Suprapubic skin (tissue), 4 donors: Measurements from ENCODE around the gene INPP5A. TPM values are rescaled to one million over a fixed set of nuclear protein-coding genes. Genes with fewer than 3 reads are reported as not detected.
A peak's percentile ranks its signal among the peaks of the same experiment; 100 is the strongest.

ENCODE experiments used
- DNase-seq, 2 donors: peaks; one replicate each; pipeline ENCODE4 v3.0.0-alpha.2; 2019; ENCODE audit warnings: low spot score in 2 of 2
- H3K27ac ChIP-seq: fragments of 200-600 bp; sonication (generic); one replicate; pipeline ENCODE4 v1.5.1; 2019
- H3K27me3 ChIP-seq: fragments of 200-600 bp; sonication (generic); one replicate; pipeline ENCODE4 v1.5.1; 2019
- H3K36me3 ChIP-seq: fragments of 200-600 bp; sonication (generic); one replicate; pipeline ENCODE4 v1.5.1; 2019
- H3K4me1 ChIP-seq: fragments of 200-600 bp; sonication (generic); one replicate; pipeline ENCODE4 v1.5.1; 2019
- H3K4me3 ChIP-seq: fragments of 200-600 bp; sonication (generic); one replicate; pipeline ENCODE4 v1.5.1; 2019; ENCODE audit warnings: mild to moderate bottlenecking
- H3K9me3 ChIP-seq: fragments of 200-600 bp; sonication (generic); one replicate; pipeline ENCODE4 v1.5.1; 2019
- CTCF ChIP-seq, 2 donors: fragments of 200-600 bp in 1 of 2; fragments of 450-650 bp in 1 of 2; sonication (generic) in 1 of 2; IDR thresholded peaks; one replicate each; pipeline ENCODE4 v1.5.1; 2016 to 2019; ENCODE audit warnings: antibody characterized with exemption in 2 of 2, mild to moderate bottlenecking in 1 of 2, moderate library complexity in 1 of 2
- EP300 ChIP-seq: sonication (generic); formaldehyde crosslinking; IDR thresholded peaks from one replicate; pipeline ENCODE4 v1.6.1; 2017; ENCODE audit warnings: antibody characterized with exemption
- POLR2A ChIP-seq, 2 donors: fragments of 450-650 bp; IDR thresholded peaks; one replicate each; pipeline ENCODE4 v1.6.1; 2017; ENCODE audit warnings: antibody characterized with exemption in 2 of 2, mild to moderate bottlenecking in 2 of 2, moderate library complexity in 2 of 2
- POLR2AphosphoS5 ChIP-seq, 3 donors: sonication (generic); formaldehyde crosslinking; IDR thresholded peaks; one replicate each; pipeline ENCODE4 v1.6.1; 2017; ENCODE audit warnings: antibody characterized with exemption in 3 of 3
- WGBS: methylation state at CpG from one replicate; pipeline ENCODE4 v1.1.5; 2018; 5-methylcytosine and 5-hydroxymethylcytosine counted together
- total RNA-seq, 4 donors: library from RNA; depleted of rRNA; stranded (reverse); fragments of >200 nt; gene quantifications; one replicate each; pipeline ENCODE4 v1.1.0, GENCODE V29; 2016

Gene INPP5A
- total RNA-seq, 4 donors from 2014 or later: 28.1 to 39.1 (median 32.3) TPM

- TF ChIP-seq POLR2AphosphoS5 (IDR thresholded peaks at IDR 0.05) (no peak), POLR2A (IDR thresholded peaks at IDR 0.05) (no peak)
- Histone ChIP-seq H3K4me3 (no peak overlapping the region), H3K9me3 (no peaks in the 10 kb centered on the region), H3K27me3 (no peaks in the 10 kb centered on the region), H3K4me1 (peaks cover 9% of the 10 kb centered on the region), H3K27ac (no peak overlapping the region), H3K36me3 (no peaks in the 10 kb centered on the region)
- DNase-seq: no peak
- 86% methylated on average over 9 of the region's 11 CpGs for WGBS
Observed at GRCh38 chr10:132564690-132565089, 27.1 kb downstream of the INPP5A start.

- no peak for TF ChIP-seq POLR2A (IDR thresholded peaks at IDR 0.05)
- no peak for TF ChIP-seq CTCF (IDR thresholded peaks at IDR 0.05)
- no peak for TF ChIP-seq POLR2AphosphoS5 (IDR thresholded peaks at IDR 0.05)
- no peak for TF ChIP-seq EP300
- 94% methylated on average over 12 of the region's 12 CpGs for WGBS
- no peaks in the 10 kb centered on the region for H3K27me3 ChIP-seq
- no peaks in the 10 kb centered on the region for H3K9me3 ChIP-seq
- DNase-seq: no peak
- H3K36me3 ChIP-seq: no peaks in the 10 kb centered on the region
- no peak overlapping the region for H3K27ac ChIP-seq
- H3K4me1 ChIP-seq: peaks cover 4% of the 10 kb centered on the region
- H3K4me3 ChIP-seq: no peak overlapping the region
Observed at GRCh38 chr10:132565516-132566209, 28.1 kb downstream of the INPP5A start.

GRCh38 chr10:132566892-132567291 is 29.3 kb downstream of the INPP5A start:
- WGBS: 86% methylated on average over 6 of the region's 6 CpGs

GRCh38 chr10:132570265-132570664 is 32.7 kb downstream of the INPP5A start:
- no peaks in the 10 kb centered on the region for H3K27me3 ChIP-seq
- H3K27ac ChIP-seq: no peak overlapping the region
- 77% methylated on average over 8 of the region's 10 CpGs for WGBS
- TF ChIP-seq POLR2AphosphoS5 (IDR thresholded peaks at IDR 0.05) (no peak), EP300 (no peak), POLR2A (IDR thresholded peaks at IDR 0.05) (no peak), CTCF (IDR thresholded peaks at IDR 0.05) (no peak)
- no peaks in the 10 kb centered on the region for H3K9me3 ChIP-seq
- H3K4me1 ChIP-seq: peaks cover 33% of the 10 kb centered on the region
- no peak overlapping the region for H3K4me3 ChIP-seq
- no peaks in the 10 kb centered on the region for H3K36me3 ChIP-seq
- peak in 1 of 2 donors; percentile 70 for DNase-seq

More at GRCh38 chr10:132566892-132567291, 29.3 kb downstream of the INPP5A start:
- no peaks in the 10 kb centered on the region for H3K27me3 ChIP-seq
- TF ChIP-seq EP300: no peak
- H3K27ac ChIP-seq: no peak overlapping the region
- H3K9me3 ChIP-seq: no peaks in the 10 kb centered on the region
- H3K36me3 ChIP-seq: no peaks in the 10 kb centered on the region
- no peak overlapping the region for H3K4me3 ChIP-seq
- no peak for DNase-seq
- H3K4me1 ChIP-seq: peaks cover 16% of the 10 kb centered on the region

- Histone ChIP-seq H3K9me3 (no peaks in the 10 kb centered on the region), H3K27me3 (no peaks in the 10 kb centered on the region), H3K4me3 (no peak overlapping the region), H3K27ac (no peak overlapping the region), H3K36me3 (no peaks in the 10 kb centered on the region), H3K4me1 (peaks cover 41% of the 10 kb centered on the region)
- DNase-seq: peak in 1 of 2 donors; percentile 78
- TF ChIP-seq EP300: no peak
- no peak for TF ChIP-seq CTCF (IDR thresholded peaks at IDR 0.05)
- no peak for TF ChIP-seq POLR2AphosphoS5 (IDR thresholded peaks at IDR 0.05)
- no peak for TF ChIP-seq POLR2A (IDR thresholded peaks at IDR 0.05)
- WGBS: 55% methylated on average over 16 of the region's 26 CpGs
Observed at GRCh38 chr10:132570771-132571649, 33.4 kb downstream of the INPP5A start.
